Tibial nerve (tissue), 4 donors: ENCODE results near the gene XYLT1. TPM values are rescaled to one million over a fixed set of nuclear protein-coding genes. Genes with fewer than 3 reads are reported as not detected.

Source experiments
- DNase-seq, 2 donors: peaks; one replicate each; pipeline ENCODE4 v3.0.0-alpha.2; 2019; ENCODE audit warnings: low spot score in 2 of 2
- H3K27ac ChIP-seq, 4 donors: fragments of 200-600 bp; sonication (generic) in 3 of 4; one replicate each; pipeline ENCODE4 v1.5.1; 2017 to 2019; ENCODE audit warnings: mild to moderate bottlenecking in 1 of 4
- H3K27me3 ChIP-seq, 2 donors: fragments of 200-600 bp; sonication (generic) in 1 of 2; one replicate each; pipeline versions ENCODE4 v1.5.1 to v1.6.0; 2017 to 2019
- H3K36me3 ChIP-seq, 3 donors: fragments of 200-600 bp; sonication (generic); one replicate each; pipeline ENCODE4 v1.5.1; 2018 to 2019
- H3K4me1 ChIP-seq, 4 donors: fragments of 200-600 bp; sonication (generic) in 3 of 4; one replicate each; pipeline ENCODE4 v1.5.1; 2017 to 2019
- H3K4me3 ChIP-seq, 4 donors: fragments of 200-600 bp; sonication (generic) in 3 of 4; one replicate each; pipeline ENCODE4 v1.5.1; 2017 to 2019; ENCODE audit warnings: mild to moderate bottlenecking in 1 of 4, moderate library complexity in 1 of 4
- H3K9me3 ChIP-seq, 4 donors: fragments of 200-600 bp; sonication (generic) in 3 of 4; one replicate each; pipeline ENCODE4 v1.5.1; 2017 to 2019
- EP300 ChIP-seq, 2 donors: sonication (generic); formaldehyde crosslinking; IDR thresholded peaks; one replicate each; pipeline ENCODE4 v1.6.1; 2017; ENCODE audit warnings: antibody characterized with exemption in 2 of 2, mild to moderate bottlenecking in 1 of 2
- POLR2A ChIP-seq, 2 donors: fragments of 450-650 bp; IDR thresholded peaks; one replicate each; pipeline ENCODE4 v1.6.1; 2017; ENCODE audit warnings: antibody characterized with exemption in 2 of 2, mild to moderate bottlenecking in 2 of 2, moderate library complexity in 2 of 2
- WGBS, 2 donors: methylation state at CpG; one replicate each; pipeline ENCODE4 v1.1.5; 2018; 5-methylcytosine and 5-hydroxymethylcytosine counted together
- total RNA-seq, 4 donors: library from RNA; depleted of rRNA; stranded (reverse); fragments of >200 nt; gene quantifications; one replicate each; pipeline ENCODE4 v1.1.0, GENCODE V29; 2016
- TF ChIP-seq, protein P1 (sequence below), 5 experiments: fragments of 200-600 bp in 3 of 5; fragments of 450-650 bp in 2 of 5; sonication (generic) in 3 of 5; IDR thresholded peaks; one replicate each; pipeline ENCODE4 v1.5.1; 2016 to 2019; ENCODE audit warnings: antibody characterized with exemption in 5 of 5, mild to moderate bottlenecking in 3 of 5, moderate library complexity in 2 of 5

Gene XYLT1
- total RNA-seq, 4 donors from 2014 or later: 13.8 to 23.1 (median 14.8) TPM

GRCh38 chr16:17469741-17470181, 999 bp downstream of the XYLT1 start:
- TF ChIP-seq EP300 (IDR thresholded peaks at IDR 0.05): no peak
- no peak for TF ChIP-seq POLR2A (IDR thresholded peaks at IDR 0.05)
- TF ChIP-seq, protein P1, sequence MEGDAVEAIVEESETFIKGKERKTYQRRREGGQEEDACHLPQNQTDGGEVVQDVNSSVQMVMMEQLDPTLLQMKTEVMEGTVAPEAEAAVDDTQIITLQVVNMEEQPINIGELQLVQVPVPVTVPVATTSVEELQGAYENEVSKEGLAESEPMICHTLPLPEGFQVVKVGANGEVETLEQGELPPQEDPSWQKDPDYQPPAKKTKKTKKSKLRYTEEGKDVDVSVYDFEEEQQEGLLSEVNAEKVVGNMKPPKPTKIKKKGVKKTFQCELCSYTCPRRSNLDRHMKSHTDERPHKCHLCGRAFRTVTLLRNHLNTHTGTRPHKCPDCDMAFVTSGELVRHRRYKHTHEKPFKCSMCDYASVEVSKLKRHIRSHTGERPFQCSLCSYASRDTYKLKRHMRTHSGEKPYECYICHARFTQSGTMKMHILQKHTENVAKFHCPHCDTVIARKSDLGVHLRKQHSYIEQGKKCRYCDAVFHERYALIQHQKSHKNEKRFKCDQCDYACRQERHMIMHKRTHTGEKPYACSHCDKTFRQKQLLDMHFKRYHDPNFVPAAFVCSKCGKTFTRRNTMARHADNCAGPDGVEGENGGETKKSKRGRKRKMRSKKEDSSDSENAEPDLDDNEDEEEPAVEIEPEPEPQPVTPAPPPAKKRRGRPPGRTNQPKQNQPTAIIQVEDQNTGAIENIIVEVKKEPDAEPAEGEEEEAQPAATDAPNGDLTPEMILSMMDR (IDR thresholded peaks at IDR 0.05): no peak
- 2% methylated on average over 12 to 15 of the region's 16 CpGs for whole genome bisulfite sequencing, 2 donors
- H3K36me3 ChIP-seq: no peaks in the 10 kb centered on the region
- H3K4me1 ChIP-seq: peaks cover 0 to 57% (median 23%) of the 10 kb centered on the region in 4 donors
- H3K4me3 ChIP-seq: peak overlapping the region; percentile 62 to 86 (median 78)
- no peaks in the 10 kb centered on the region for H3K9me3 ChIP-seq
- peak overlapping the region; percentile 37 to 94 (median 77) for H3K27ac ChIP-seq
- DNase-seq: no peak
- peaks cover 0 to 6% of the 10 kb centered on the region in 2 donors for H3K27me3 ChIP-seq

DNA sequence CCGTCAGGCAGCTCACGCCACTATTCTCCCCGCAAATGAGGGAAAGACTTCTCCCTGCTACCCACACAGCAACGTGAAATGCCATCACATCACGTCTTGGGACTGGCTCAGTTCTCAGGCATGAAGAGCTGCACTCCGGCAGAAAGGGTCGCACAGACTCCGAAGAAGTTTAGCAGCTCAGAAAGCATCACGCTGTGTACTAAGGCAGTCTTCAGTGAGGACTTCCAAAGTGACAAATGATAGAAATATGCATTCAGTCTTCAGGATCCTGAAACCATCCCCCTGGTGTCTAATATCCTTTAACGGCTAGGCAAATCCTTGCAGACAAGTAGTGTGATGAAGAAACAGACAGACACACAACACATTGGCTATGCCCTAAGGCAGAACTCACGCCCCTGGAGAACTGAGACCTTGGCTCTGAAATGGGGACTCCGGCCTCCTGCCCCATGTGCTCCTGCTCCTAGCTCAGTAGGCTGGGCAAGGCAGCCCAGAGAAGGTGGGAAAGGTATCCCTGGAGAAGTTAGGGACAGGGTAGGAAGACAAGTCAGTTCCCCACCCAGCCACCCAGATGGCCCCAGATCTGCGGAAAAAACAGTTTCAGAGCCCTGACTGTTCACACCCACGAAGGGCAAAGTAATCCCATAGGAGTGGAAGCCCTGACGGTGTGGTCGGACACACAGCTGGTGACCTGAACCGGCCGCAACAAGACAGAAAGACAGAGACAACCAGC, 1.6 kb downstream of the XYLT1 start:
- H3K9me3 ChIP-seq: no peaks in the 10 kb centered on the region
- peaks cover 0 to 6% of the 10 kb centered on the region in 2 donors for H3K27me3 ChIP-seq
- peak overlapping the region; percentile 13 to 94 (median 58) for H3K27ac ChIP-seq
- DNase-seq: no peak
- TF ChIP-seq, protein P1 (IDR thresholded peaks at IDR 0.05): no peak
- TF ChIP-seq POLR2A (IDR thresholded peaks at IDR 0.05): peak in 1 of 2 donors; percentile 13
- peaks cover 0 to 53% (median 23%) of the 10 kb centered on the region in 4 donors for H3K4me1 ChIP-seq
- H3K36me3 ChIP-seq: no peaks in the 10 kb centered on the region
- 15 to 16% methylated on average over 18 of the region's 18 CpGs for WGBS, 2 donors
- H3K4me3 ChIP-seq: peak overlapping the region; percentile 62 to 86 (median 78)

GRCh38 chr16:17468611-17469010, 2.1 kb downstream of the XYLT1 start:
- Histone ChIP-seq H3K36me3 (no peaks in the 10 kb centered on the region), H3K9me3 (no peaks in the 10 kb centered on the region), H3K4me1 (peaks cover 0 to 47% (median 23%) of the 10 kb centered on the region in 4 donors), H3K27me3 (peaks cover 0 to 6% of the 10 kb centered on the region in 2 donors), H3K4me3 (peak overlapping the region; percentile 62 to 86 (median 78)), H3K27ac (peak overlapping the region in 1 of 4 donors; percentile 94)
- DNase-seq: no peak
- TF ChIP-seq, protein P1 (IDR thresholded peaks at IDR 0.05): no peak
- TF ChIP-seq EP300 (IDR thresholded peaks at IDR 0.05) (no peak), POLR2A (IDR thresholded peaks at IDR 0.05) (no peak)
- WGBS, 2 donors: 31 to 40% methylated on average over 7 of the region's 7 CpGs

DNA sequence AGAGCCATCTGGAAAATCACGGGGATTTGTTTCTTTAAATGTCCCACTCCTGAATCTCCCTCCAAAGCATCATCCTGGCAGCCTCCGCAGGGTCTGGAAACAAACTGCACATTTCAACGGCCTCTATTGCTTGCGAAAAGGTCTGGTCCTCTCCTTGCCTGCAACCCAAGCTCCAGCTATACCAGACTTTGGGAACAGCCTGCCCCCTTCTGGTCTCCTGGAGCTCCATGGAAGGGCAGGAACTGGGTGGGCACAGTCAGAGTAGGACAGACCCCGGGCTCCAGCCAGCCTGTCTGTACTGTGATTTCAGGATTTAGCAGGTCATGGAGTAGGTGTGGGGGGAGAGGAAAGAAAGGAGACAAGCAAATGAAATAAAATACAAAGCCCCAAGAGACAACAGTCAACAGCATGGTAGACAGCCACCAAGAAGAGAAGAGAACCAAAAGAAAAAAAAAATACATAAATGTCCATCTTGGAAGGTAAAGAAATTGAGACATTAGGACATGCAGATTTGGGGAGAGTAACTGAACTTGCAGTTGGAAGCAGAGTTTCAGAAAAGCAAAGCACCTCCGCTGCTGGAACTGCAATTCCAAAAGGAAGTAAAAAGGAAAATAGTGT, 2.7 kb downstream of the XYLT1 start:
- Histone ChIP-seq H3K36me3 (no peaks in the 10 kb centered on the region), H3K27me3 (peaks cover 0 to 6% of the 10 kb centered on the region in 2 donors), H3K9me3 (no peaks in the 10 kb centered on the region), H3K27ac (peak overlapping the region in 2 of 4 donors; percentile 0 to 94), H3K4me3 (peak overlapping the region in 1 of 4 donors; percentile 86), H3K4me1 (peaks cover 0 to 47% (median 23%) of the 10 kb centered on the region in 4 donors)
- WGBS, 2 donors: 21 to 24% methylated on average over 6 of the region's 6 CpGs
- TF ChIP-seq, protein P1 (IDR thresholded peaks at IDR 0.05): peak; percentile 54 to 80 (median 69)
- TF ChIP-seq POLR2A (IDR thresholded peaks at IDR 0.05): no peak
- TF ChIP-seq EP300 (IDR thresholded peaks at IDR 0.05): peak in 1 of 2 donors; percentile 49
- DNase-seq: peak; percentile 47 to 83

- H3K9me3 ChIP-seq: no peaks in the 10 kb centered on the region
- WGBS, 2 donors: 54 to 58% methylated on average over 8 of the region's 8 CpGs
- peak overlapping the region in 1 of 4 donors; percentile 94 for H3K27ac ChIP-seq
- H3K4me3 ChIP-seq: no peak overlapping the region
- H3K36me3 ChIP-seq: no peaks in the 10 kb centered on the region
- no peak for TF ChIP-seq EP300 (IDR thresholded peaks at IDR 0.05)
- TF ChIP-seq POLR2A (IDR thresholded peaks at IDR 0.05): no peak
- TF ChIP-seq, protein P1 (IDR thresholded peaks at IDR 0.05): no peak
- DNase-seq: no peak
- peaks cover 0 to 45% (median 23%) of the 10 kb centered on the region in 4 donors for H3K4me1 ChIP-seq
- H3K27me3 ChIP-seq: peaks cover 0 to 6% of the 10 kb centered on the region in 2 donors
Measured at GRCh38 chr16:17466876-17467275, 3.9 kb downstream of the XYLT1 start.
